MM.1S (cell line): ENCODE measurements around the gene TRIM45.
"Not testable (repeated sequence)": the region's sequence is repeated elsewhere in the genome, so short reads cannot be mapped to it uniquely, and the experiment has no call there.

Source experiments
- DNase-seq: peaks from one replicate; pipeline ENCODE4 v3.0.0-alpha.2; 2015
- H2AFZ ChIP-seq: fragments of 300-600 bp; sonication (generic); 2 replicates; pipeline ENCODE4 v1.6.0; 2016; ENCODE audit warnings: antibody characterized with exemption, low read length
- H3F3A ChIP-seq: fragments of 300-600 bp; sonication (generic); 2 replicates; pipeline ENCODE4 v1.6.1; 2016; ENCODE audit warnings: mild to moderate bottlenecking, antibody characterized with exemption, low read length, moderate library complexity, mixed read lengths; ENCODE audit not compliant: insufficient read depth
- H3K27ac ChIP-seq: fragments of 300-600 bp; sonication (generic); 2 replicates; pipeline ENCODE4 v1.5.1; 2016; ENCODE audit warnings: mild to moderate bottlenecking, low read length
- H3K27me3 ChIP-seq: fragments of 300-600 bp; sonication (generic); replicated peaks from 2 replicates; pipeline ENCODE4 v1.6.0; 2016; ENCODE audit warnings: low read length; ENCODE audit not compliant: insufficient read depth
- H3K36me3 ChIP-seq: fragments of 300-600 bp; sonication (generic); replicated peaks from 2 replicates; pipeline ENCODE4 v1.6.1; 2016; ENCODE audit warnings: mild to moderate bottlenecking, low read length, mixed read lengths; ENCODE audit not compliant: insufficient read depth
- H3K4me1 ChIP-seq: fragments of 300-600 bp; sonication (generic); 2 replicates; pipeline ENCODE4 v1.6.1; 2016; ENCODE audit warnings: low read length, mixed read lengths
- H3K4me2 ChIP-seq: fragments of 300-600 bp; sonication (generic); 2 replicates; pipeline ENCODE4 v1.6.0; 2016; ENCODE audit warnings: low read depth, low read length
- H3K4me3 ChIP-seq: fragments of 300-600 bp; sonication (generic); 2 replicates; pipeline ENCODE4 v1.5.1; 2016; ENCODE audit warnings: low read length, mixed read lengths
- H3K79me2 ChIP-seq: fragments of 300-600 bp; sonication (generic); 2 replicates; pipeline ENCODE4 v1.6.1; 2016; ENCODE audit warnings: mixed run types, low read length, mixed read lengths
- H3K9ac ChIP-seq: fragments of 300-600 bp; sonication (generic); 2 replicates; pipeline ENCODE4 v1.6.1; 2016; ENCODE audit warnings: low read length, mixed read lengths
- H3K9me2 ChIP-seq: fragments of 300-600 bp; sonication (generic); replicated peaks from 2 replicates; pipeline ENCODE4 v1.6.1; 2016; ENCODE audit warnings: mild to moderate bottlenecking, low read length, mixed read lengths; ENCODE audit not compliant: insufficient read depth
- H3K9me3 ChIP-seq: fragments of 300-600 bp; sonication (generic); replicated peaks from 2 replicates; pipeline ENCODE4 v1.6.1; 2016; ENCODE audit warnings: mild to moderate bottlenecking, low read length, mixed read lengths; ENCODE audit not compliant: insufficient read depth
- H4K20me1 ChIP-seq: fragments of 300-600 bp; sonication (generic); 2 replicates; pipeline ENCODE4 v1.6.1; 2016; ENCODE audit warnings: mild to moderate bottlenecking, low read length, moderate library complexity, mixed read lengths; ENCODE audit not compliant: insufficient read depth
- CTCF ChIP-seq: fragments of 300-600 bp; sonication (generic); IDR thresholded peaks from 2 replicates; pipeline ENCODE4 v1.5.1; 2016; ENCODE audit warnings: antibody characterized with exemption, low read length, mixed read lengths
- EZH2 ChIP-seq: fragments of 300-600 bp; sonication (generic); optimal IDR thresholded peaks from 2 replicates; pipeline ENCODE3; 2017; ENCODE audit warnings: low read depth, mild to moderate bottlenecking, antibody characterized with exemption, low read length, mixed read lengths
- EZH2phosphoT487 ChIP-seq: fragments of 300-600 bp; sonication (generic); IDR thresholded peaks from 2 replicates; pipeline ENCODE4 v1.6.1; 2018; ENCODE audit warnings: antibody characterized with exemption, low read length

TRIM45 gene

GRCh38 chr1:117120774-117121588, 568 bp downstream of the TRIM45 start:
- peak overlapping the region; percentile 59; the same call in 1 of the 2 replicates for H3K4me2 ChIP-seq

GRCh38 chr1:117119144-117119543, 2.4 kb downstream of the TRIM45 start:
- H3K27ac ChIP-seq, H3K9me2 ChIP-seq, DNase-seq, H3K9me3 ChIP-seq, H3K4me1 ChIP-seq, H3K36me3 ChIP-seq, H3K9ac ChIP-seq, H3K4me2 ChIP-seq, H3K4me3 ChIP-seq, H3K79me2 ChIP-seq, H2AFZ ChIP-seq, H3F3A ChIP-seq, H3K27me3 ChIP-seq, H4K20me1 ChIP-seq: not testable (repeated sequence)

More at GRCh38 chr1:117120774-117121588, 568 bp downstream of the TRIM45 start:
- Histone ChIP-seq H3K4me1 (no peaks in the 10 kb centered on the region), H3F3A (no peaks in the 10 kb centered on the region), H3K27ac (no peak overlapping the region), H3K36me3 (no peaks in the 10 kb centered on the region), H3K9ac (peak overlapping the region; percentile 62; the same call in 1 of the 2 replicates), H3K27me3 (no peaks in the 10 kb centered on the region), H2AFZ (0 out of 2 replicates have a peak overlapping the region, but pooled peaks have one; percentile 23), H3K9me3 (no peaks in the 10 kb centered on the region), H3K9me2 (no peaks in the 10 kb centered on the region), H3K4me3 (peak overlapping the region; percentile 77), H4K20me1 (no peaks in the 10 kb centered on the region), H3K79me2 (no peaks in the 10 kb centered on the region)
- no peak for TF ChIP-seq EZH2phosphoT487
- TF ChIP-seq CTCF, result no peak
- no peak for TF ChIP-seq EZH2
- no peak for DNase-seq

- Histone ChIP-seq H3K27me3 (no peaks in the 10 kb centered on the region), H3K79me2 (no peaks in the 10 kb centered on the region), H3K4me2 (no peak overlapping the region), H2AFZ (no peak overlapping the region), H3K36me3 (no peaks in the 10 kb centered on the region), H3K4me1 (no peaks in the 10 kb centered on the region), H3F3A (no peaks in the 10 kb centered on the region), H3K4me3 (no peak overlapping the region), H3K9me2 (no peaks in the 10 kb centered on the region), H4K20me1 (no peaks in the 10 kb centered on the region), H3K9me3 (no peaks in the 10 kb centered on the region), H3K9ac (no peak overlapping the region), H3K27ac (no peak overlapping the region)
- no peak for DNase-seq
- TF ChIP-seq EZH2phosphoT487 (no peak), CTCF (no peak), EZH2 (no peak)
Observed at GRCh38 chr1:117118137-117118536, 3.4 kb downstream of the TRIM45 start.

- Histone ChIP-seq H3K9me2 (no peaks in the 10 kb centered on the region), H3F3A (no peaks in the 10 kb centered on the region), H3K4me3 (no peak overlapping the region), H3K36me3 (no peaks in the 10 kb centered on the region), H4K20me1 (no peaks in the 10 kb centered on the region), H3K79me2 (no peaks in the 10 kb centered on the region), H3K27ac (no peak overlapping the region), H3K9me3 (no peaks in the 10 kb centered on the region), H3K4me2 (no peak overlapping the region), H3K27me3 (no peaks in the 10 kb centered on the region), H3K9ac (no peak overlapping the region), H3K4me1 (no peaks in the 10 kb centered on the region), H2AFZ (no peak overlapping the region)
- TF ChIP-seq EZH2, result no peak
- TF ChIP-seq CTCF, result no peak
- TF ChIP-seq EZH2phosphoT487, result no peak
- no peak for DNase-seq
Observed at GRCh38 chr1:117117697-117118096, 3.9 kb downstream of the TRIM45 start.
